GM12872 (cell line): ENCODE measurements around the gene ZNF598.

ENCODE experiments used
- TF ChIP-seq, protein P1 (sequence below): IDR thresholded peaks from 3 replicates; pipeline ENCODE4 v1.5.1; 2011; ENCODE audit warnings: low read depth, mild to moderate bottlenecking, low read length, moderate library complexity; ENCODE audit not compliant: insufficient read depth

ZNF598 gene

DNA sequence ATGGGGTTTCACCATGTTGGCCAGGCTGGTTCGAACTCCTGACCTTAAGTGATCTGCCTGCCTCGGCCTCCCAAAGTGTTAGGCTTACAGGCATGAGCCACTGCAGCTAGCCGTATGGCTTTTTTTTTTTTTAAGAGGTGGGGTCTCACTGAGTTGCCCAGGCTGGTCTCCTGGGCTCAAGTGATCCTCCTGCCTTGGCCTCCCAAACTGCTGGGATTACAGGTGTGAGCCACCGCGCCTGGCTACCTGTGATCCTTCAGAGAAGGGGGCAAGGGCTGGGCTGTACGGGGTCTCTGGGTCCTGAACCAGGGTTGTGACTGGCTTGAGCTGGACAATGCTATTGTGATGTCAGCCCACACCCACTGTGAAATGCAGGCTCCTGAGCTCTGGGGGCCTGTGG, 43.2 kb downstream of the ZNF598 start, which contains the start of gene RNF151:
Gene RNF151 (plus strand): TSS at position 397 of the 400 bp plus-strand sequence. CDS start 26 bp downstream, outside the sequence.
- TF ChIP-seq, protein P1, sequence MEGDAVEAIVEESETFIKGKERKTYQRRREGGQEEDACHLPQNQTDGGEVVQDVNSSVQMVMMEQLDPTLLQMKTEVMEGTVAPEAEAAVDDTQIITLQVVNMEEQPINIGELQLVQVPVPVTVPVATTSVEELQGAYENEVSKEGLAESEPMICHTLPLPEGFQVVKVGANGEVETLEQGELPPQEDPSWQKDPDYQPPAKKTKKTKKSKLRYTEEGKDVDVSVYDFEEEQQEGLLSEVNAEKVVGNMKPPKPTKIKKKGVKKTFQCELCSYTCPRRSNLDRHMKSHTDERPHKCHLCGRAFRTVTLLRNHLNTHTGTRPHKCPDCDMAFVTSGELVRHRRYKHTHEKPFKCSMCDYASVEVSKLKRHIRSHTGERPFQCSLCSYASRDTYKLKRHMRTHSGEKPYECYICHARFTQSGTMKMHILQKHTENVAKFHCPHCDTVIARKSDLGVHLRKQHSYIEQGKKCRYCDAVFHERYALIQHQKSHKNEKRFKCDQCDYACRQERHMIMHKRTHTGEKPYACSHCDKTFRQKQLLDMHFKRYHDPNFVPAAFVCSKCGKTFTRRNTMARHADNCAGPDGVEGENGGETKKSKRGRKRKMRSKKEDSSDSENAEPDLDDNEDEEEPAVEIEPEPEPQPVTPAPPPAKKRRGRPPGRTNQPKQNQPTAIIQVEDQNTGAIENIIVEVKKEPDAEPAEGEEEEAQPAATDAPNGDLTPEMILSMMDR = no peak

DNA sequence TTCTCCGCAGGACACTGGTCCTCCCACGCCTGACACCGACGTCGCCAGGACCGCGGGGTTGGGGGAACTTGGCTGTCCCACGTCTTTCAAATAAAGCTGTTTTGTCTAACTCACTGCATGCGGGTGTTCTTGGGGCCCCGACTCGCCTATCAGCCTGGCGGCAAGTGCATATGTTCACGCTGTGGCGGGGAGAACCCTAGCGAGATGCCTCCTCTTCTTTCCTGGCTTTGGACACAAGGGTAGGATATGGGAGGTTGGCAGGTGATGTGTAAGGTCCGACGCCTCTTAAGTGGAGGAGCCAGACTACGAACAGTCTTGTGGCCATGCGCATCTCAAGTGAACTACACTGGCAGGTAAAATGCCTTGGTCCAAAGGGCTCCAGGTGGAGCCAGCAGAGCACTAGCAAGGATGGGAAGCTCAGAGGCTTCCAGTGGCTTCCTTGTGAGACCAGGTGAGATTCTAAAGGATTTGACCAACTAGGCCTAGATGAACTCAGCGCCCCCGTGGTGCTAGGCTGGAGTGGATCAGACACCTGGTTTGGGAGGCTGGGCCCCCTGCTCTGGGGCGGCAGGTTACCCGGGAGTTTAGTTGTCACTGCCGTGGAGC, 44.1 kb downstream of the ZNF598 start:
- TF ChIP-seq, protein P1 = no peak

DNA sequence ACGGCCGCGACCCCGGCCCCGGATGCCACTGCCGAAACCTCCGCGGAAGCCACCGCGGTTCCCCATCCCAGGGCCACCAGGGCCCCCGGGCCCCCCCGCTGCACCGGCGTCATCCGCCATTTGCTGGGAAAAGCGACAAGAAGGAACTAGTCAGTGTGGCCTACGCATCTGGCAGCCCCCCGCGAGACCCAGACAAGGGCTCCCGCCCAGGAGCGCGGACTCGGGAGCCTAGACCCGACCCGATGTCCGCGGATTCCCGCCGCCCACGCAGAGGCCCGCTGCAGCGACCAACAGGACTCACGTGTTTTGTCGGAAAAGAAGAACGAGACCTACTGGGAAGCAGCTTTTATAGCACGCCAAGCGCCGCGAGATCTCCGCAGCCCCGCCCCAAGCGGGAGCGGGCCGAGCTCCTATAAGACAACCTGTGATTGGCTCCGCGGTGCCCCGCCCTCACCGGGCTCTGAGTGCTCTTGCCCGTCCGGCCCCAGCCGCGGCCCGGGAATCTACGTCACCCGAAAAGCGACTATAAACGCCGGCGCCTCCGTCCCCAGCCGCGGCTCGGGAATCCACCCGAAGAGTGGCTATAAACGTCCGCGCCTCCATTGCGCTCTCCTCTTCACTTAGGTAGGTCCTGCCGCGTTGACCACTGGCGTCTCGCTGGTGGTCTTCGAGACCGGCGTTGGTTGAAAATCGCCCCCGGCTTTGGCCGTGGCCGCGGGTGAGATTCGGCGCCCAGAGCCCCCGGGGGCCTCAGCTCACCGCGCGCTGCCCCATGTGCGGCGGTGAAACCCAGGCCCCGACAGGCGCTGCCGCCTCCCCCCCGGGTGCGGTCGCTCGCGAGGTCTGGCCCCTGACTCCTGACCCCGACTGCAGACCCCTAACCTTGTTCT, 44.9 kb downstream of the ZNF598 start, which contains the start of gene RPS2:
Gene RPS2 (minus strand): TSS at position 321 of the 890 bp plus-strand sequence. CDS start 201 bp downstream, at position 120.
- TF ChIP-seq, protein P1 = no peak

DNA sequence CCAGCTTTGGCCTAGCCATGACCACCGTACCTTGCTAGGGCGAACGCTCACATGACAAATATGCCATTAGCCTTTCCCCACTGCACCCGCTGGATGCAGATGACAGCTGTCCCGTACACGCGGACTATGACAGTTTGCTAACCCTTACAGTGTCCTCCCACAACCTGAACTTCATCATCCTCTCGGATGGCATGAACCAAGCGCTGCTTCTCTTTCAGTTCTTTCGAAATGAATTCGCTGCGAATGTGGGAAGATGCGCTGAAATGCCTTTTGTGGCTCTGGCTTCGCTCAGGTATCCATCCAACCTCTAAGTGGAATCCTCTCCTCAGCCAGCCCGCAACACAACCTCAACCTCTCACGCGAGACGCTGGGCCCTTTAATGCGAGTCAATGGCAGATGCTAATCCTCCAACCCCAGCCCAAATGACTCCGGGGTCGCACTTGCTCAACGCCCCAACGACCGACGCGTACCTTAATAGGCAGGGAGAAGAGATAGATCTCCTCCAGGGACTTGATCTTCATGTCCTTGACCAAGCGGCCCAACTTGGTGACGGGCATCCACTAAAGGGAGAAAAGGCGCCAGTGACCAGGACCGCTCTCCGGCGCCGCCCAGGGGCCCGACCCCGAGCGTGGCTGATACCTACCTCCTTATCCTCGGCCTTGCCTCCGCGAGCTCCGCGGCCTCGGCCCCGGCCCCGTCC, 45.7 kb downstream of the ZNF598 start:
- TF ChIP-seq, protein P1 = peak; percentile 44; the same call in 2 of the 3 replicates

DNA sequence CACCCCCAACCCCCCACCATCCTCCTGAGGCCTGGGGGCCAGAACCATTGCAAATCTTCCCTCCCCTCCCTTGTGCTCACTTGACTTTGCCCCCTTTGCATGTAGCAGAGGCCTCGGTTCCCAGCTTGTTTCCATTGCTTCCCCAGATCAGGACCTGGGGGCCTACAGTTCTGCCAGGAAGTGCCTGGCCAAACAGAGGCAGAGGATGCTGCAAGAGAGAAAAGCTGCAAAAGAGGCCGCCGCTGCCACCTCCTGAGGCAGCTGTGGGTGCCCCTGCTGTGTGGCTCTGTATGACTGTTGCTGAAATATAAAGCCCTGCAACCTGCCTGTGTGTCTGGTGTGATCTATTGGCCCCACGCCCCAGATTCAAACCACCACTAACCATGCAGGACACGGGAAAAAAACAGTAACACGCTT, 48.0 kb downstream of the ZNF598 start:
- TF ChIP-seq, protein P1 = no peak

DNA sequence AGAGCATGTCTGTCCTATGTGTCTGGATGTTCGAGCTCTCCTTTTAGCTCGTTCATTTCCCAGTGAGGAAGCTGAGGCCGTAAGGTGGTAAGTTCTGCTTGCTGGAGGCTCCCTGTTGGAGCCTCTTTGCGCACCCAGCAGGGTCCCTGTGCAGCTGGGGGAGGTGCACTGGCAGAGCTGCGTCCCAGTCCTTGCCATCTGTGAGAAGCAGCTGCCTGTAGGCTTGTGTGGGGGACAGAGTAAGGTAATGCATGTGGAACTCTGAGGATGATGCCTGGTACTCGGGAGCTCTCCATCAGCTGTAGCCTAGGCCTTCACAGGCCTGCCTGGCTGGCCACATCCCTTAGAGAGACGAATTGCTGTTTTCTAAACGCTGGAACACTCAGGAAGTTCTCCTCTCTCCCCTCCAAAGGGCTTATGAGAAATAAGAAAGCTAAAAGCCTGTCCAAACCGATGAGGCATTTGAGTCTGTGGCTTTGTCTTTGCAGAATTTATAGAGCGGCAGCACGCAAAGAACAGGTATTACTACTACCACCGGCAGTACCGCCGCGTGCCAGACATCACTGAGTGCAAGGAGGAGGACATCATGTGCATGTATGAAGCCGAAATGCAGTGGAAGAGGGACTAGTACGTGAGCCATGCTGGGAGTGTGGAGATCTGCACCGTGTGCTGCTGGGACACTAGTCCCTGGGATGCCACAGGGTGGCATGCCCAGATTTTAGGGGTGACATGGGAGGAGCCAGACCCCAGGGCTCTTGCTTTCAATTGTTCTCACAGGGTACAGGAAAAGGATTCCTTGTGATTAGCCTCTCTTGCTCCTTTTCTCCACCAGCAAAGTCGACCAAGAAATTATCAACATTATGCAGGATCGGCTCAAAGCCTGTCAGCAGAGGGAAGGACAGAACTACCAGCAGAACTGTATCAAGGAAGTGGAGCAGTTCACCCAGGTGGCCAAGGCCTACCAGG, 48.7 kb downstream of the ZNF598 start:
- TF ChIP-seq, protein P1 = no peak
